ENCODE measurements around the gene C3orf20.
A peak's percentile ranks its signal among the peaks of the same experiment; 100 is the strongest.
"Not testable (repeated sequence)": the region's sequence is repeated elsewhere in the genome, so short reads cannot be mapped to it uniquely, and the experiment has no call there.

The C3orf20 gene

DNA sequence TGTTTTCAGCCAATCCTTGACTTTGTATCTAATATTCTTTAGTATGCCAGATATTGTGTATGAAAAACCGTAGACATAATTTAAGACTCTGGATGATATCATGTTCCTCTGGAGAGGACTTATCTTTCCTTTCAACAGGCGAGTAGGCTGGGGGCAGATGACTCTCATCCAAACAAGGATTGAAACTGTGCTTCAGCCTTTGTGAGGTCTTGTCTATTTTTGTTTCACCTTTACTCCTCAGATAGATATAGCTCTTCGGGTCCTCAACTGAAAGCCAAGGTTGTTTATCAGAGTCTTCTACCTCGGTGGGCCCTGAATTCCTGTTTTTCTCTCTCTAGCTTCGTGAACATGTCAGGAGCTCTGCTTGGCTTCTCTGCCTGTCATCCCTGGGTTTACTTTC is 66.0 kb downstream of the C3orf20 start:
- no peaks in the 10 kb centered on the region for H4K20me1 ChIP-seq (ENCODE audit: insufficient read depth)
- H3K36me3 ChIP-seq (ENCODE audit: insufficient read depth): no peaks in the 10 kb centered on the region
- no peaks in the 10 kb centered on the region for H3K27me3 ChIP-seq (ENCODE audit: insufficient read depth, low read depth)
- no peak overlapping the region for H3K9ac ChIP-seq
- H2AFZ ChIP-seq (ENCODE audit: low read depth): peak overlapping the region; percentile 18
- H3K4me3 ChIP-seq (IDR thresholded peaks at IDR 0.05; ENCODE audit: insufficient read depth, low read depth, low read length): no peak overlapping the region
- no peaks in the 10 kb centered on the region for H3K4me1 ChIP-seq (ENCODE audit: low read depth, poor library complexity, severe bottlenecking)
- H3K4me2 ChIP-seq: peak overlapping the region; percentile 33; the same call in 1 of the 2 replicates
- TF ChIP-seq, protein P1, sequence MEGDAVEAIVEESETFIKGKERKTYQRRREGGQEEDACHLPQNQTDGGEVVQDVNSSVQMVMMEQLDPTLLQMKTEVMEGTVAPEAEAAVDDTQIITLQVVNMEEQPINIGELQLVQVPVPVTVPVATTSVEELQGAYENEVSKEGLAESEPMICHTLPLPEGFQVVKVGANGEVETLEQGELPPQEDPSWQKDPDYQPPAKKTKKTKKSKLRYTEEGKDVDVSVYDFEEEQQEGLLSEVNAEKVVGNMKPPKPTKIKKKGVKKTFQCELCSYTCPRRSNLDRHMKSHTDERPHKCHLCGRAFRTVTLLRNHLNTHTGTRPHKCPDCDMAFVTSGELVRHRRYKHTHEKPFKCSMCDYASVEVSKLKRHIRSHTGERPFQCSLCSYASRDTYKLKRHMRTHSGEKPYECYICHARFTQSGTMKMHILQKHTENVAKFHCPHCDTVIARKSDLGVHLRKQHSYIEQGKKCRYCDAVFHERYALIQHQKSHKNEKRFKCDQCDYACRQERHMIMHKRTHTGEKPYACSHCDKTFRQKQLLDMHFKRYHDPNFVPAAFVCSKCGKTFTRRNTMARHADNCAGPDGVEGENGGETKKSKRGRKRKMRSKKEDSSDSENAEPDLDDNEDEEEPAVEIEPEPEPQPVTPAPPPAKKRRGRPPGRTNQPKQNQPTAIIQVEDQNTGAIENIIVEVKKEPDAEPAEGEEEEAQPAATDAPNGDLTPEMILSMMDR (conservative IDR thresholded peaks at IDR 0.05; ENCODE audit: low read depth, low read length): no peak
- H3K79me2 ChIP-seq (ENCODE audit: insufficient read depth, low read depth): no peaks in the 10 kb centered on the region
- H3K27ac ChIP-seq: no peak overlapping the region

DNA sequence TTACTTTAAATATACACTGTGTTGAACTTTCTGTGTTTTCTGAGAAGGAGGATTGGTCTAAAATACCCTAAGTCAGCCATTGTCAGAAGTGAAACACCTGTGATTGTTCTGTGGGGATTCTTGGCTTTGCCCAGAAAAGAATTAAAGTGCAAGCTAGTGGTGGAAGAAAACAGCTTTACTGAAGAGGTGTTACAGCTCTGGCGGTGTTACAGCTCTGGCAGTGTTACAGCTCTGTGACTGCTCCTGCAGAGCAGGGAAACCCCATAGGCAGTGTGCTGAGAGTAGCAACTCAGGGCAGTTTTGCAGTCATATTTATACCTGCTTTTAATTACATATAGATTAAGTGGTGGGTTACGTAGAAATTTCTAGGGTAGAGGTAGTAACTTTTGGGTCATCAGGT is 66.6 kb downstream of the C3orf20 start:
- no peak overlapping the region for H3K4me3 ChIP-seq (IDR thresholded peaks at IDR 0.05; ENCODE audit: insufficient read depth, low read depth, low read length)
- H3K27me3 ChIP-seq (ENCODE audit: insufficient read depth, low read depth): no peaks in the 10 kb centered on the region
- H3K9ac ChIP-seq: no peak overlapping the region
- no peaks in the 10 kb centered on the region for H4K20me1 ChIP-seq (ENCODE audit: insufficient read depth)
- no peaks in the 10 kb centered on the region for H3K79me2 ChIP-seq (ENCODE audit: insufficient read depth, low read depth)
- no peaks in the 10 kb centered on the region for H3K4me1 ChIP-seq (ENCODE audit: low read depth, poor library complexity, severe bottlenecking)
- peak overlapping the region; percentile 18 for H2AFZ ChIP-seq (ENCODE audit: low read depth)
- peak overlapping the region; percentile 33; the same call in 1 of the 2 replicates for H3K4me2 ChIP-seq
- no peaks in the 10 kb centered on the region for H3K36me3 ChIP-seq (ENCODE audit: insufficient read depth)
- no peak overlapping the region for H3K27ac ChIP-seq
- TF ChIP-seq, protein P1 (conservative IDR thresholded peaks at IDR 0.05; ENCODE audit: low read depth, low read length): no peak

GRCh38 chr3:14744556-14744955 is 69.6 kb downstream of the C3orf20 start:
- no peaks in the 10 kb centered on the region for H3K79me2 ChIP-seq (ENCODE audit: insufficient read depth, low read depth)
- no peak overlapping the region for H3K4me3 ChIP-seq (IDR thresholded peaks at IDR 0.05; ENCODE audit: insufficient read depth, low read depth, low read length)
- no peaks in the 10 kb centered on the region for H3K36me3 ChIP-seq (ENCODE audit: insufficient read depth)
- TF ChIP-seq, protein P1 (conservative IDR thresholded peaks at IDR 0.05; ENCODE audit: low read depth, low read length): no peak
- no peak overlapping the region for H3K27ac ChIP-seq
- H3K4me2 ChIP-seq: no peak overlapping the region
- no peaks in the 10 kb centered on the region for H3K27me3 ChIP-seq (ENCODE audit: insufficient read depth, low read depth)
- no peak overlapping the region for H3K9ac ChIP-seq
- H3K4me1 ChIP-seq (ENCODE audit: low read depth, poor library complexity, severe bottlenecking): no peaks in the 10 kb centered on the region
- no peak overlapping the region for H2AFZ ChIP-seq (ENCODE audit: low read depth)
- no peaks in the 10 kb centered on the region for H4K20me1 ChIP-seq (ENCODE audit: insufficient read depth)

- Histone ChIP-seq H3K27ac (no peak overlapping the region), H3K27me3 (ENCODE audit: insufficient read depth, low read depth) (no peaks in the 10 kb centered on the region), H3K9ac (no peak overlapping the region)
Observed at GRCh38 chr3:14750650-14751049, 75.7 kb downstream of the C3orf20 start.

GRCh38 chr3:14752979-14753378 is 78.0 kb downstream of the C3orf20 start:
- H3K4me1 ChIP-seq (ENCODE audit: low read depth, poor library complexity, severe bottlenecking); H3K27me3 ChIP-seq (ENCODE audit: insufficient read depth, low read depth); H4K20me1 ChIP-seq (ENCODE audit: insufficient read depth); H3K79me2 ChIP-seq (ENCODE audit: insufficient read depth, low read depth); H3K27ac ChIP-seq; H3K9ac ChIP-seq; H2AFZ ChIP-seq (ENCODE audit: low read depth); H3K36me3 ChIP-seq (ENCODE audit: insufficient read depth); H3K4me3 ChIP-seq (IDR thresholded peaks at IDR 0.05; ENCODE audit: insufficient read depth, low read depth, low read length); H3K4me2 ChIP-seq: not testable (repeated sequence)

More at GRCh38 chr3:14750650-14751049, 75.7 kb downstream of the C3orf20 start:
- Histone ChIP-seq H4K20me1 (ENCODE audit: insufficient read depth) (no peaks in the 10 kb centered on the region), H2AFZ (ENCODE audit: low read depth) (no peak overlapping the region), H3K4me2 (no peak overlapping the region), H3K4me1 (ENCODE audit: low read depth, poor library complexity, severe bottlenecking) (no peaks in the 10 kb centered on the region), H3K79me2 (ENCODE audit: insufficient read depth, low read depth) (no peaks in the 10 kb centered on the region), H3K4me3 (IDR thresholded peaks at IDR 0.05; ENCODE audit: insufficient read depth, low read depth, low read length) (no peak overlapping the region), H3K36me3 (ENCODE audit: insufficient read depth) (no peaks in the 10 kb centered on the region)
- TF ChIP-seq, protein P1 (conservative IDR thresholded peaks at IDR 0.05; ENCODE audit: low read depth, low read length): no peak
